ENCODE measurements around the gene CDH13.

Gene CDH13

GRCh38 chr16:82855471-82855870 is 228.7 kb downstream of the CDH13 start:
- no peak for ATAC-seq

DNA sequence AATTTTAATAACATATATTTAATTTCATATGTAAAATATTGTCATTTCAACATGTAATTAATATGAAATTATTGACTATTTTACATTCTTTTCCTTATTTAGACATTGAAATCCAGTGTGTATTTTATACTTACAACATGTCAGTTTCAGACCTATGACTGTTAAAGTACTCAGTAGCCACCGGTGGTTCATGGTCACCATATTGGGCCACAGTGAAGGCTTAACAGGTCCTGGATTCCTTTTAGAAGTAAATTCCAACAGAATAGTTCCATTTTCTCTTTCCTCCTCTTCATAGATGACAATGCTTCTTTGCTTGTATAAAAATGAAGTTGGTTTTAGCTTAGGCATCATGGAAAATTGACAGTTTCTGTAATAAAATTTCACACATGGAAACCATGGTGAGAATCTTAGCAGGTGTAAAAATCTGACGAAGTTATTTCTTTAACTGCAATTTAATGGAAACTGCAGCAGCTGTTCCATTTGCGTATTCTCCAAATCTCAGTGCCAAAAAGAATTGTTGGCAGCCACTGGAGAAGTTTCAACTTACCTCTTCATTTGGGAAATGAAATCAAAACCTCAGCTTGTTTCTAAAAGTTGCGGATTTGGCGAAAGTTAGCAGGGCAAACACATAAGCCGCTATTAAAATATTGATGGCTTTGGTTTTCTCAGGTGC is 231.1 kb downstream of the CDH13 start:
- ATAC-seq: no peak

DNA sequence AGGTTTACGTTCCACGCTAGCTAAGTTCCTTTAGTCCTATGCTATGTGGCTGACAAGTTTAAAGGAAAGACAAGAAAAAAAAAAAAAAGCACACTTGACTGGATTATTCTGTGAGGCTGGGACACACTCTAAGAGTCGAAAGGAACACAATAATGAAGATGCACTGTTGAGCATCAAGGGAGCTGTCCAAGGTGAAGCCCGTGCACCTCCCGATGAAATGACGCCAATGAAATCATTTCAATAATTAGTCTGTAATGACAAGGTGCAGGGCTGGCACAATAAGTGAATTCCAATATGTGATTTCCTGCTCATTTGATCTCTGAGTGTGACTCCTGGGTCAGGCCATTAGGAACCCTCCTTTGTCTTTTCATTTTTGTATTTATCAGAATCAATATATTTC is 232.9 kb downstream of the CDH13 start:
- no peak for ATAC-seq

DNA sequence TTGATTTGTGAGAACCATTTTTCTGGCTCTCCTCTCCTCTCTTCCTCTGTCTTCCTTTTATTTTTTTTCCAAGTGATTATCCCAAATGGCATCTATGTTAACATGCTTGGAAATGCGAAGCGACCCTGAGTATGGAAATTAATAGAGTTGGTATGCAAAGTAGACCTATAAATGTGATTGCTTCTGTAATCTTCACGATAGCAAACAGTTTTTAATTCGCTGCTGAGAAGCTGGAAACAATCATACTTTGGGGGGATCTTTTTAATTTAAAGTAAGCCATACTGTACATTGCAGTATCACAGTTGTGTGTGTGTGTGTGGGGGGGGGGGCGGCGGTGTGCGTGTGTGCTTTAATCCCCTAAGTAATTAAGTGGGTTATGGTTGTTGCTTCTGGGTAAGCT is 233.3 kb downstream of the CDH13 start:
- no peak for ATAC-seq

DNA sequence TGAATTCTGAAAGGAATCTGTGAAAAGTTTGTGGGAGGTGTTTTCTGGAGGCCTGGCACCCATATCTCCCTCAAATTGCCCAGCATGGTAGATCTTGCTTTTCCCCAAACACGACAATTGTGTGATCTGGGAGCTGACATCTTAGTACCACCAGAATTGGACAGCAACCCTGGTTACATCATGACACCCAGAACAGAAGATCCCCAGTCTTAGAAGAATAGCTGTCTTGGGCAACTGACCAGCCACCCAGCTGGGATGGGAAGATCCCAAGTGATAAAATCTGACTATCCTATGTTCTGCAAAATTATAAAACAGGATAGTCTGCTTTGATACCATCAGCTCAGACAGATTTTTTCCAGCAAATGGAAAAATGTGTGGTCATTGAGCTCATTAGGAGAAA is 235.3 kb downstream of the CDH13 start:
- ATAC-seq: no peak

GRCh38 chr16:82864332-82865040 is 237.7 kb downstream of the CDH13 start:
- ATAC-seq: no peak

GRCh38 chr16:82865412-82865811 is 238.6 kb downstream of the CDH13 start:
- no peak for ATAC-seq

DNA sequence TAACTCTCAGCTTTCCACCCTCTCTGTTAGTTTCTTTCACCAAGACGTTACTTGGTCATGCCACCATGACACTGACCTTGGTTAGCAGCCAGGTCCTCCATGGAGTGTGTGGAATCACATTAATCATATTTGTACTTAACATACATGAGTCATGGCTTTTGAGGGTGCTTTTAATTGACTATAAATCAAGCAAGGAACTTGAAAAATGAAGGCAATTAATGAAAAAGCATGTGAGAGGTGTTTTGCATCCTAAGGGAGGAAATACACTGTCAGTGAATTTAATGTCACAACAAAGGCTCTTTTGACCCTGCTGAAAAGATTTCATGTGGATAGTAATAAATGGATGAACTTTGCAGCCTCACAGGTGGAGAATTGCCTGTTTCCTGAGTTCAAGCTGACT is 240.7 kb downstream of the CDH13 start:
- ATAC-seq: no peak

DNA sequence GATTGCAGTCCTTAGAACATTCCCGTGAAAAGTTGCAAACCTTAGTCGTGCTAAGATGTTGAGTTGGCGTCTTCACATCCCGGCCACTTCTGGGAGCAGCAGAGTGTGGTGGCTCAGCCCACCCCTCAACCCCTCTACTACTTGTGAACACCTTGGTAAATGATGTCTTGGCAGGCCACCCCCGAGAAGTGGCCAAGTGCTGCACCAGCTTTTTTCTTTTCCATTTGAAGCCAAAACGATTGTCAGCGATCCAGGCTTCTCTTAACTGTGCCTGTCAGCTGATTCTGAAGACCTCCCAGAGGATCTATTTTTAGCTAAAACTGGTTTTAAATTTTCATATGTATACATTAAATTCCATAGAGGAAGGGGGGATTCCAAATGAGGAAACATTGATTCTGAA is 247.5 kb downstream of the CDH13 start:
- ATAC-seq: no peak

DNA sequence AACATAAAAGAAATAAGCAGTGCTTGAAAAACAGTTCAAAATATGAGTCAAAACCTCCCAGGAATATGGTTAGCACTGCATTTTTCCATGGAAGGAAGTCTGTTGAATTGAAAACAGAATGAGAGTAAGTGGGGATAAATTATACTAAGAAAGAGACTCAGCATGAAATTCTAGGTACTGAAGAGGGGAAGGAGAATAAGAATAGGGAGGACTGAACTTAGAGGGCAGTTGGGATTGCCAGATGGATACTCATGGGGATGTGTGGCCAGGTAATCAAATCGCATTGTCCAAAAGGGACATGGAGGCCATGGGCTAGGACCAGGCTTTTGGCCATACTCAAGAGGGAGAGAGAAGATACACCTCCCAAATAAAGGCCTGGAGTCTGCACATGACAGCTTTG is 247.9 kb downstream of the CDH13 start:
- ATAC-seq: no peak

GRCh38 chr16:82876951-82877350 is 250.2 kb downstream of the CDH13 start:
- ATAC-seq: no peak

DNA sequence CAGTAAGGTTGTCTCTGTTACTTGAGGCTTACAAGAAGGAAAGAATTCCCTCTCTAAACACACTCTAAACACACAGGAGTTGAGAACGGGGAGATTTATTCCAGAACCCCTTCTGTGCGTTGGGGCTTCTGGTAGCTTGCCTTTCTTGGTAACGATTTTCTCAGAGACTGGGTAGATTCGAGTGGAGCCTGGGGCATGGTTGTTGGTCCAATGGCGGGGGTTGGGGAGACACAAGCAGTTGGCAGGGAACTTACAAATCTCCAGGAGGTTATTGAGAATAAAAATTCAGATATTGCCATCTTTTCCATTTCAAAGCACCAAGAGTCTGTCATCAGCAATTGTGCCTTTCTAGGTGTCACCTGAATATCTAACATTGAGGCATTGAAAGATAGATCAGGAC is 251.7 kb downstream of the CDH13 start:
- no peak for ATAC-seq

GRCh38 chr16:82880346-82880745 is 253.6 kb downstream of the CDH13 start:
- no peak for ATAC-seq

DNA sequence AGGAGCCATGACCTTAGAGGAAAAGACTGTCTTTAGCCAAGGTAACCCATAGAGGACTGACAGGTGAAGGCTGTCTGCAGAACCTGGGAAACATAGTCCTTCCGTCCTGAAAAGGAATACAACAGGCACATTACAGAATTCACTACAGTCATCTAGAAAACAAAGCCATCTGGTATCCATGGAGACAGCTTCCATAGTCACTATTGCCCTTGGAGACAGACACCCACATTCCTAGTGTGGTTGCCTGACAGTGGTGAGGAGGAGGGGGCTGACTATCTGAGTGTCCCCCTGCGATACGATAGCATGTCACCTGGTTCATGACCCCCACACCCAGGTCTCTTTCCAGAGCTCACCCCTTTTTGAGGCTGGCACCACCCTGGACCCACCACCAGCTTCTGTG is 254.7 kb downstream of the CDH13 start:
- ATAC-seq: no peak

- no peak for ATAC-seq
Observed at GRCh38 chr16:82882226-82882625, 255.5 kb downstream of the CDH13 start.

GRCh38 chr16:82882982-82883835 is 256.4 kb downstream of the CDH13 start:
- ATAC-seq: no peak

GRCh38 chr16:82884320-82884898 is 257.6 kb downstream of the CDH13 start:
- no peak for ATAC-seq

DNA sequence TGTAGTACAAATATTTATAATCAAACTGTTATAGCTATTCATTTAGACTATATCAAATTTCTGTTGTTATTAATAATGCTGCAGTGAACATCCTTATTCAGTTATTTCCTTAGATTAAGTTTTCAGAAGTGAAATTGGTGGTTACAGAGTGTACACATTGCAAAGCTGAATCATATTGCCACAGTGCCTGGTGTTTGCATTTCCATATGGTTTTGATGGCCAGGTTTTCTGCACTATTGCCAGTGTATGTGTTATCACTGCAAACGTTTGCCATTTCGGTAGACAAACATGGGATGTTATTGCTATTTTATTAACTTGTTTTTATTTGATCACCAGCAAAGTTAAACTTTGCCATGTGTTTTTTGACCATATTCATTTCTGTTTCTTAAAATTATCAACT is 259.4 kb downstream of the CDH13 start:
- ATAC-seq: no peak

DNA sequence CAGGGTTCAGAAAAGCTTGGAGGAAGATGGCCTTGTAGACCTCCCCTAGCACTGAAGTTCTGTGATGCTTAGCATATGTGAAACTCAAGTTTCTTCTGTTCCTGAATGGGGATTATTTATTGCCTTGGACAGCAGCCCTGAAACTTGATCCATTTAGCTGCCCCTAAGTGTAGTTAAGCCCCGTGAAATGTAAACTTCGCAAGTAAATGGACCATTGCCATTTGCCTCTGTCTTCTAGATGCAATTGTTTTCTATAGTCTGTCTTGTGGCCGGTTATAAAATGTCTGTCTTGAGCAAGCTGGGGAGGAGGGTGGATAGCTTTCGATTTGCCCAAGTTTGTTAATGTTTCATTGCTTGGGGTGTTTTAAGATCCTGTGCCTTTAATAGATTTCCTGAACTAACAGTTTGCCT is 261.8 kb downstream of the CDH13 start:
- ATAC-seq: no peak

DNA sequence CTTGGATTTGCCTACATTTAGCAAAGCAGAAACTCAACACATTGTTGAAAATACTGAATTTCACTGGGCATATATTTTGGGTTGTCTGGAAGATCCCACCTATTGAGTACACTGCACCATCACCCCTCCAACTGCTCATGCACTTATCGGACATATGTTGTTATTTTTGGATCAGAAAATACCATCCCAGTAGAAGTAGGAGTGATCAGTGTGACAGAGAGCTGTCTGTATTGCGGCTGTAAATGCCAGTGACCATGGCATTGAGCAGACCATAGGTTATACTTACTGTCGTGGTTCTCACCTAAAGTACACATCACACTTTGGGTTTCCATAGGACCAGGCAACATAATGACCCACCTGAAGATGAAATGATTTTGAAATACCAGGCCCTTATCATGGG is 264.7 kb downstream of the CDH13 start:
- no peak for ATAC-seq

DNA sequence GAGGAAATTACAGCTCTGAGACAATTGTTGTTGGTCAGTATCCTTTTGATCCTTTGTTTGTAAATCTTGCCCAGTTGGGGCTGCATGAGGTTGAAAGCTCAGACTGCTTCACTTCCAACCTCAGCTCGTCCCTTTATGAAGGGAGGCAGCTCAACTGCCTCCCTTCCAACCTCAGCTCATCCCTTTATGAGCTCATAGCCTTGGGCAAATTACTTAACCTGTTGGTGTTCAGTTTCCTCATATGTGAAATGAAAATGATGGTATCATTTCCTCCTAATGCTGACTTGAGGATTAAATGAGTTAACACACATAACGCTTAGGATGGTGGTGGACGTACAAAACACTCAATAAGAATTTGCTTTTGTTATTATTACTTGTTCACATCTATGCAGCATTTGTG is 265.1 kb downstream of the CDH13 start:
- ATAC-seq: no peak

DNA sequence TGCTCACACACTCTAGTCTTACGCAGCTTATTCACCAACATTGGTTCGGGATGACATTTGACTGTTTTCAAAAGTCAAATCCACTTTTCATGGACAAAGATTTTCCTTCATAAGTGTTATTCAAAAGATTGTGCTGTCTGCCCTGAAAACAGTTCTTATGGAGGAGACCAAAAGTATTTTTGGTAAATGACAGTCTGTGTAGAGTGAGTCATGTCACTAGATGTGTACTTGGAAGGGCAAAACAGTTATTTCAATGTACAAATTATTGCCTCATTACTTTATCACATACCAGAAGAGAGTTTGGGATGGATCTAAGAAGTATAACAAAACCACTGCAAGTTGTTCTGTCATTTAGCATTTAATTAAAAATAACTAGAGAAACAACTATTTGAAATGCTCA is 265.6 kb downstream of the CDH13 start:
- no peak for ATAC-seq

DNA sequence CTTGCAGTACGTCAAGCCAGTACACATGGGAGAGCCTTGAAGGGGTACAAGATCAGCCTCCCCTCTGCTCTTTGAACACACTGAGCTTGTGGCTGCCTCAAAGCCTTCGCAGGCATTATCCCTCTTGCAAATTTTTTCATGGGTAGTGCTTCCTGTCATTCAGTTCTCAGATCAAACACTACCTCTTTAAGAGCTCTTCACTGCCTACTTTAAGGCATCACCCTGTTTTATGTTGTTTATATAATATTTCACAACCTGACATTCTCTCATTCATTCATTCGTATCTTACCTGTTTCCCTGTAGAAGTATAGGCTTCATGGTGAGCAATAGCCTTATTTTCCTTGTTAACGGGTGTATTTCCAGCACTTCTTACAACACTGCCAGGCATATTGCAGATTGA is 269.1 kb downstream of the CDH13 start:
- no peak for ATAC-seq

Data from activated CD4-positive, CD25-positive, alpha-beta regulatory T cell treated with anti-CD3 and anti-CD28 coated beads, Interleukin-2, amount 50 U/mL, for 24 hours (primary cell).